GM12878 (cell line): ENCODE results near the gene HAPSTR1. TPM values are rescaled to one million over a fixed set of nuclear protein-coding genes. Genes with fewer than 3 reads are reported as not detected.

Experiments used
- ATAC-seq: fragments of 200-7000 bp; cut with Tn5 transposase; 3 replicates; pipeline ENCODE4 v1.9.1; 2020; ENCODE audit warnings: mild to moderate bottlenecking, moderate library complexity
- BruUV-seq: library from RNA; stranded (reverse); fragments of 400-500 nt; replicated peaks from 2 replicates; lab custom pipeline; 2021; lab: Mats Ljungman, UMichigan
- CTCF ChIA-PET: fragments of 300-600 bp; sonication (Branson Sonifier 250); formaldehyde crosslinking; extraction: SDS; loops from one replicate; lab custom pipeline; 2021; ENCODE audit warnings: inconsistent platforms; lab: Yijun Ruan, JAX
- POLR2A ChIA-PET: fragments of 350-600 bp; formaldehyde crosslinking; extraction: SDS; loops from one replicate; lab custom pipeline; 2021; ENCODE audit warnings: inconsistent platforms; lab: Charles Lee
- RAD21 ChIA-PET: fragments of 300-600 bp; sonication (Branson Sonifier 250); formaldehyde crosslinking; loops from one replicate; lab custom pipeline; 2023; ENCODE audit warnings: antibody characterized with exemption; ENCODE audit not compliant: unreplicated experiment; lab: Charles Lee
- SMC1A ChIA-PET: fragments of 300-600 bp; sonication (Branson Sonifier 250); formaldehyde crosslinking; loops from one replicate; lab custom pipeline; 2023; ENCODE audit not compliant: unreplicated experiment, uncharacterized antibody; lab: Charles Lee
- DNase-seq: peaks from one replicate; pipeline ENCODE4 v3.0.0-alpha.2; 2011; ENCODE audit warnings: low read depth, low spot score
- FAIRE-seq: peaks from 3 replicates; lab custom pipeline; 2011; peaks lifted over from hg19 to GRCh38; lab: Jason Lieb, UNC
- H2AFZ ChIP-seq: 2 replicates; pipeline ENCODE4 v1.6.0; 2011; ENCODE audit warnings: low read depth, low read length, control low read depth; ENCODE audit not compliant: control insufficient read depth
- H3K27ac ChIP-seq: 2 replicates; pipeline ENCODE4 v1.5.1; 2011; ENCODE audit warnings: control low read depth; ENCODE audit not compliant: control insufficient read depth, insufficient read depth
- H3K27me3 ChIP-seq, 2 experiments: replicated peaks in 1 of 2; 2 replicates each; pipeline versions ENCODE4 v1.6.0 to v1.6.1; 2011; ENCODE audit warnings: low read length in 1 of 2; ENCODE audit not compliant: control insufficient read depth in 2 of 2, insufficient read depth in 2 of 2
- H3K36me3 ChIP-seq, 2 experiments: 2 replicates each; pipeline ENCODE4 v1.5.1; 2011; ENCODE audit warnings: low read length in 1 of 2; ENCODE audit not compliant: control insufficient read depth in 2 of 2, insufficient read depth in 2 of 2
- H3K4me1 ChIP-seq: 2 replicates; pipeline ENCODE4 v1.6.1; 2011; ENCODE audit warnings: mild to moderate bottlenecking, low read length, moderate library complexity, mixed read lengths; ENCODE audit not compliant: control insufficient read depth, insufficient read depth
- H3K4me2 ChIP-seq: 2 replicates; pipeline ENCODE4 v1.6.0; 2011; ENCODE audit warnings: control low read depth; ENCODE audit not compliant: control insufficient read depth, insufficient read depth
- H3K4me3 ChIP-seq: fragments of 200-600 bp; sonication (generic); 2 replicates; pipeline ENCODE4 v1.5.1; 2016
- H3K79me2 ChIP-seq: 2 replicates; pipeline ENCODE4 v1.6.0; 2011; ENCODE audit warnings: low read length; ENCODE audit not compliant: control insufficient read depth, insufficient read depth
- H3K9ac ChIP-seq: 2 replicates; pipeline ENCODE4 v1.8.0; 2011; ENCODE audit warnings: low read length, control low read depth, mixed read lengths; ENCODE audit not compliant: control insufficient read depth, insufficient read depth
- H3K9me3 ChIP-seq: replicated peaks from 3 replicates; pipeline ENCODE4 v1.5.1; 2011; ENCODE audit warnings: mild to moderate bottlenecking, low read length; ENCODE audit not compliant: control insufficient read depth, insufficient read depth
- H4K20me1 ChIP-seq: 2 replicates; pipeline ENCODE4 v1.6.0; 2011; ENCODE audit not compliant: control insufficient read depth, insufficient read depth
- BACH1 ChIP-seq: fragments of 450-650 bp; IDR thresholded peaks from 2 replicates; pipeline ENCODE4 v1.6.1; 2017; ENCODE audit warnings: mild to moderate bottlenecking, borderline replicate concordance
- ETV6 ChIP-seq, 2 experiments: fragments of 450-650 bp in 1 of 2; IDR thresholded peaks in 1 of 2; conservative IDR thresholded peaks in 1 of 2; 2 replicates each; pipeline ENCODE4 v1.6.1; 2014; ENCODE audit warnings: antibody characterized with exemption in 1 of 2, borderline replicate concordance in 1 of 2, low read depth in 1 of 2, mild to moderate bottlenecking in 1 of 2, moderate library complexity in 1 of 2
- FOXM1 ChIP-seq: IDR thresholded peaks from 2 replicates; pipeline ENCODE4 v1.6.1; 2012; ENCODE audit warnings: low read depth, mild to moderate bottlenecking, inconsistent platforms, low read length, moderate library complexity
- KLF5 ChIP-seq: fragments of 450-650 bp; IDR thresholded peaks from 2 replicates; pipeline ENCODE4 v1.6.1; 2014; ENCODE audit warnings: mild to moderate bottlenecking; ENCODE audit not compliant: partially characterized antibody
- MXI1 ChIP-seq: fragments of 150-350 bp; IDR thresholded peaks from 2 replicates; pipeline ENCODE4 v1.6.1; 2011; ENCODE audit warnings: low read depth, mild to moderate bottlenecking, inconsistent platforms, low read length, improper control_type of control experiment
- NFIC ChIP-seq: IDR thresholded peaks from 2 replicates; pipeline ENCODE4 v1.6.1; 2012; ENCODE audit warnings: low read depth, mild to moderate bottlenecking, inconsistent platforms, low read length, moderate library complexity
- NRF1 ChIP-seq: conservative IDR thresholded peaks from 2 replicates; pipeline ENCODE4 v1.6.1; 2011; ENCODE audit warnings: mild to moderate bottlenecking, low read depth, low read length, improper control_type of control experiment
- SIX5 ChIP-seq: IDR thresholded peaks from 2 replicates; pipeline ENCODE4 v1.6.1; 2011; ENCODE audit warnings: mild to moderate bottlenecking, low read depth, low read length, moderate library complexity; ENCODE audit not compliant: severe bottlenecking
- SMAD5 ChIP-seq: IDR thresholded peaks from 2 replicates; pipeline ENCODE4 v1.6.1; 2016; ENCODE audit warnings: antibody characterized with exemption, low read depth
- SP1 ChIP-seq: IDR thresholded peaks from one replicate; pipeline ENCODE4 v1.6.1; 2011; ENCODE audit warnings: low read depth, low read length
- SREBF1 ChIP-seq: IDR thresholded peaks from 2 replicates; pipeline ENCODE4 v1.6.1; 2012; ENCODE audit warnings: mild to moderate bottlenecking, low read length
- TBL1XR1 ChIP-seq: IDR thresholded peaks from 2 replicates; pipeline ENCODE4 v1.6.1; 2012; ENCODE audit warnings: low read depth, low read length, improper control_type of control experiment
- WGBS: methylation state at CpG from one replicate; pipeline ENCODE4 v1.1.6; 2016; ENCODE audit warnings: low lambda C conversion rate; ENCODE audit not compliant: insufficient replicate concordance, insufficient coverage; ENCODE audit errors: missing lambda C conversion rate; 5-methylcytosine and 5-hydroxymethylcytosine counted together
- in situ Hi-C: fragments of 300-500 bp; cut with MboI; formaldehyde crosslinking; loops from 9 replicates; pipeline ENCODE4 v1.14.3; 2018; ENCODE audit warnings: mixed read lengths
- intact Hi-C: fragments of 100-400 bp; cut with micrococcal nuclease; formaldehyde crosslinking; loops from one replicate; pipeline ENCODE4 v1.14.2; 2022; ENCODE audit not compliant: unreplicated experiment
- polyA plus RNA-seq, 11 experiments: library from polyadenylated mRNA; depleted of rRNA in 4 of 11; unstranded in 6 of 11; stranded (reverse) in 5 of 11; fragments of >200 nt; fragmentation: Nextera tagmentation in 4 of 11; fragmentation: Illumina TruSeq in 1 of 11; extraction: Ambion mirVana in 4 of 11; extraction: Trizol in 1 of 11; gene quantifications; 1 replicate in 1 of 11; 2 replicates in 10 of 11; pipeline versions ENCODE4 v1.2.1 to v1.2.3, GENCODE V29; 2011 to 2016; ENCODE audit warnings: inconsistent platforms in 2 of 11, missing spikeins in 2 of 11, low read depth in 1 of 11
- total RNA-seq, 4 experiments: library from RNA; depleted of rRNA in 3 of 4; stranded (reverse); fragments of >200 nt in 3 of 4; fragmentation: Illumina TruSeq in 1 of 4; extraction: Trizol in 1 of 4; gene quantifications; 2 replicates each; pipeline versions ENCODE4 v1.2.1 to v1.2.3, GENCODE V29; 2013 to 2021
- TF ChIP-seq, protein P1 (sequence below): fragments of 450-650 bp; IDR thresholded peaks from 2 replicates; pipeline ENCODE4 v1.6.1; 2016; ENCODE audit warnings: mild to moderate bottlenecking
- TF ChIP-seq, protein P2 (sequence below): fragments of 450-650 bp; IDR thresholded peaks from 2 replicates; pipeline ENCODE4 v1.6.1; 2017; ENCODE audit warnings: mild to moderate bottlenecking, moderate library complexity

HAPSTR1 gene
- total and polyA plus RNA-seq, 10 of the 15 experiments (the other 5 are each of a cell fraction or from before 2014, with no cell fraction given): 8.7 to 52.5 (median 23.1) TPM

DNA sequence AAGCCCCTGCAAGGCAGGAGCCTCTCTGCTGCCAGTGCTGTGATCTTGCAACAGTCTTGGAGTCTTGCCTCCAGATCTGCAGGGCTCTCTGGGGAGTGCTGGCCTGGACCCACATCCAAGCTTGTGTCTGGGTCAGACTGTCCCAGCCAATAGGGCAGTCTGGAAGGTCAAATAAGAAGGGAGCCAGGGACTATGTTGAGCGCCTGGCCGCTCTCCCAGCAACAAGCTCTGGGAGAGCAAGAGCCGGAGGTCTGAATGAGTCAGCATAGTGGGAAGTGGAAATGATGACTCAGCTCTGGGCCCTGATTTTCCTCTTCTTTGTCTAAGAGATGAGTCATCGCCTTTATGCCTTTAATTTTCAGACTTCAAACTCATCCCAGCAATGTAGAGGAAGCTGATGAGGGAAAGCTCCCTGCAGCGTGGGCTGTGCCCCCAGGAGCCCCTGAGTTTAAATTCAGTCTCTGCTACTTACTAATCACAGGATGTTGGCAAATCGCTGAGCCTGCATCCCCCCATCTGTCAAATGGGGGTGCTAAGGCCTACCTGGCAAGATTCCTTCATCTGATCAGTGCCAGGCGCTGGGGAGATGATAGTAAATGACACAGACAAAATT is 43.6 kb upstream of the HAPSTR1 start (continued):
- TF ChIP-seq SMAD5 (no peak), SREBF1 (no peak), KLF5 (no peak), BACH1 (peak; percentile 99), SIX5 (no peak), FOXM1 (peak; percentile 20; the same call in 1 of the 2 replicates), ETV6 (conservative IDR thresholded peaks at IDR 0.05 in 1 of 2, IDR thresholded peaks at IDR 0.05 in 1 of 2; ENCODE audit: borderline replicate concordance in 1 of 2, low read depth in 1 of 2) (peak in 1 of 2 experiments; percentile 93; a peak in 2 of 4 replicates), NRF1 (no peak), NFIC (peak; percentile 58; the same call in 1 of the 2 replicates)
- TF ChIP-seq, protein P1, sequence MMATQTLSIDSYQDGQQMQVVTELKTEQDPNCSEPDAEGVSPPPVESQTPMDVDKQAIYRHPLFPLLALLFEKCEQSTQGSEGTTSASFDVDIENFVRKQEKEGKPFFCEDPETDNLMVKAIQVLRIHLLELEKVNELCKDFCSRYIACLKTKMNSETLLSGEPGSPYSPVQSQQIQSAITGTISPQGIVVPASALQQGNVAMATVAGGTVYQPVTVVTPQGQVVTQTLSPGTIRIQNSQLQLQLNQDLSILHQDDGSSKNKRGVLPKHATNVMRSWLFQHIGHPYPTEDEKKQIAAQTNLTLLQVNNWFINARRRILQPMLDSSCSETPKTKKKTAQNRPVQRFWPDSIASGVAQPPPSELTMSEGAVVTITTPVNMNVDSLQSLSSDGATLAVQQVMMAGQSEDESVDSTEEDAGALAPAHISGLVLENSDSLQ: no peak

DNA sequence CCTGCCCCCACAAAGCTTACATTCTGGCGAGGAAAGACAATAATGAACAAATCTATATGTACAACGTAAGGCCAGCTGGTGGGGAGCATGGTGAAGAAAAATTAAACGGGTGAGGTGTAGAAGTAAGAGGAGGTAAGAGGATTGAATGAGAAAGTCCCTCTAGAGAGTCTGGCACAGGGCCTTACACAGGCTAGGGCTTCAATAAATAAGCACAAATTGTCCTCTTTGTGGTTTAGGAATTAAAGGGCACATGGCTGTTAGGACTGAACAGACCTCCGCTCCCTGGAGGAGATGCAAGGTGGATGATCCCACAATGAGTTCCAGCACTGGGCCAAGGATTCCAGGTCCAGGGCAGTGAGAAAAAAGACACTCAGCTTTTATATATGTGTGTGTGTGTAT is 43.1 kb upstream of the HAPSTR1 start:
- Histone ChIP-seq H3K4me1 (peaks cover 23% of the 10 kb centered on the region), H2AFZ (no peak overlapping the region), H3K9me3 (peaks cover 2% of the 10 kb centered on the region; the same call in 2 of the 3 replicates), H3K4me2 (peak overlapping the region; percentile 26; the same call in 1 of the 2 replicates), H4K20me1 (no peaks in the 10 kb centered on the region), H3K27ac (peak overlapping the region; percentile 22; the same call in 1 of the 2 replicates), H3K4me3 (no peak overlapping the region), H3K79me2 (no peaks in the 10 kb centered on the region), H3K27me3 (no peaks in the 10 kb centered on the region), H3K9ac (no peak overlapping the region), H3K36me3 (no peaks in the 10 kb centered on the region)
- no peak for FAIRE-seq
- DNase-seq: no peak
- 94% methylated on average over 4 of the region's 4 CpGs for WGBS
- intact Hi-C loops (no loop called here), in situ Hi-C loops (no loop called here)
- ATAC-seq: no peak
- ChIA-PET SMC1A (interaction anchor here (0.5 to 2.9 kb wide), 6 partner anchors 21 to 1042 kb away, joined by 3 to 10 read pairs (median 4); no protein-coding TSS in a partner anchor), RAD21 (interaction anchor here (0.7 to 2.2 kb wide), 7 partner anchors 12 to 179 kb away, joined by 3 to 10 read pairs (median 3); partner anchors contain the start of genes CARHSP1 and HAPSTR1), CTCF (interaction anchor here (1.0 to 2.8 kb wide), 6 partner anchors 9 to 112 kb away, joined by 3 to 13 read pairs (median 4); no protein-coding TSS in a partner anchor), POLR2A (interaction anchor here (1.4 kb wide), 1 partner anchor 45 kb away, joined by 5 read pairs; no protein-coding TSS in a partner anchor)
- BruUV-seq: no TSS peak
- TF ChIP-seq MXI1 (no peak), TBL1XR1 (no peak), SP1 (no peak)
- TF ChIP-seq, protein P2, sequence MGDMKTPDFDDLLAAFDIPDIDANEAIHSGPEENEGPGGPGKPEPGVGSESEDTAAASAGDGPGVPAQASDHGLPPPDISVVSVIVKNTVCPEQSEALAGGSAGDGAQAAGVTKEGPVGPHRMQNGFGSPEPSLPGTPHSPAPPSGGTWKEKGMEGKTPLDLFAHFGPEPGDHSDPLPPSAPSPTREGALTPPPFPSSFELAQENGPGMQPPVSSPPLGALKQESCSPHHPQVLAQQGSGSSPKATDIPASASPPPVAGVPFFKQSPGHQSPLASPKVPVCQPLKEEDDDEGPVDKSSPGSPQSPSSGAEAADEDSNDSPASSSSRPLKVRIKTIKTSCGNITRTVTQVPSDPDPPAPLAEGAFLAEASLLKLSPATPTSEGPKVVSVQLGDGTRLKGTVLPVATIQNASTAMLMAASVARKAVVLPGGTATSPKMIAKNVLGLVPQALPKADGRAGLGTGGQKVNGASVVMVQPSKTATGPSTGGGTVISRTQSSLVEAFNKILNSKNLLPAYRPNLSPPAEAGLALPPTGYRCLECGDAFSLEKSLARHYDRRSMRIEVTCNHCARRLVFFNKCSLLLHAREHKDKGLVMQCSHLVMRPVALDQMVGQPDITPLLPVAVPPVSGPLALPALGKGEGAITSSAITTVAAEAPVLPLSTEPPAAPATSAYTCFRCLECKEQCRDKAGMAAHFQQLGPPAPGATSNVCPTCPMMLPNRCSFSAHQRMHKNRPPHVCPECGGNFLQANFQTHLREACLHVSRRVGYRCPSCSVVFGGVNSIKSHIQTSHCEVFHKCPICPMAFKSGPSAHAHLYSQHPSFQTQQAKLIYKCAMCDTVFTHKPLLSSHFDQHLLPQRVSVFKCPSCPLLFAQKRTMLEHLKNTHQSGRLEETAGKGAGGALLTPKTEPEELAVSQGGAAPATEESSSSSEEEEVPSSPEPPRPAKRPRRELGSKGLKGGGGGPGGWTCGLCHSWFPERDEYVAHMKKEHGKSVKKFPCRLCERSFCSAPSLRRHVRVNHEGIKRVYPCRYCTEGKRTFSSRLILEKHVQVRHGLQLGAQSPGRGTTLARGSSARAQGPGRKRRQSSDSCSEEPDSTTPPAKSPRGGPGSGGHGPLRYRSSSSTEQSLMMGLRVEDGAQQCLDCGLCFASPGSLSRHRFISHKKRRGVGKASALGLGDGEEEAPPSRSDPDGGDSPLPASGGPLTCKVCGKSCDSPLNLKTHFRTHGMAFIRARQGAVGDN: no peak
